Measurements from ENCODE around the gene XRN1. TPM values are rescaled to one million over a fixed set of nuclear protein-coding genes. Genes with fewer than 3 reads are reported as not detected.
A peak's percentile ranks its signal among the peaks of the same experiment; 100 is the strongest.

Gene XRN1, protein sequence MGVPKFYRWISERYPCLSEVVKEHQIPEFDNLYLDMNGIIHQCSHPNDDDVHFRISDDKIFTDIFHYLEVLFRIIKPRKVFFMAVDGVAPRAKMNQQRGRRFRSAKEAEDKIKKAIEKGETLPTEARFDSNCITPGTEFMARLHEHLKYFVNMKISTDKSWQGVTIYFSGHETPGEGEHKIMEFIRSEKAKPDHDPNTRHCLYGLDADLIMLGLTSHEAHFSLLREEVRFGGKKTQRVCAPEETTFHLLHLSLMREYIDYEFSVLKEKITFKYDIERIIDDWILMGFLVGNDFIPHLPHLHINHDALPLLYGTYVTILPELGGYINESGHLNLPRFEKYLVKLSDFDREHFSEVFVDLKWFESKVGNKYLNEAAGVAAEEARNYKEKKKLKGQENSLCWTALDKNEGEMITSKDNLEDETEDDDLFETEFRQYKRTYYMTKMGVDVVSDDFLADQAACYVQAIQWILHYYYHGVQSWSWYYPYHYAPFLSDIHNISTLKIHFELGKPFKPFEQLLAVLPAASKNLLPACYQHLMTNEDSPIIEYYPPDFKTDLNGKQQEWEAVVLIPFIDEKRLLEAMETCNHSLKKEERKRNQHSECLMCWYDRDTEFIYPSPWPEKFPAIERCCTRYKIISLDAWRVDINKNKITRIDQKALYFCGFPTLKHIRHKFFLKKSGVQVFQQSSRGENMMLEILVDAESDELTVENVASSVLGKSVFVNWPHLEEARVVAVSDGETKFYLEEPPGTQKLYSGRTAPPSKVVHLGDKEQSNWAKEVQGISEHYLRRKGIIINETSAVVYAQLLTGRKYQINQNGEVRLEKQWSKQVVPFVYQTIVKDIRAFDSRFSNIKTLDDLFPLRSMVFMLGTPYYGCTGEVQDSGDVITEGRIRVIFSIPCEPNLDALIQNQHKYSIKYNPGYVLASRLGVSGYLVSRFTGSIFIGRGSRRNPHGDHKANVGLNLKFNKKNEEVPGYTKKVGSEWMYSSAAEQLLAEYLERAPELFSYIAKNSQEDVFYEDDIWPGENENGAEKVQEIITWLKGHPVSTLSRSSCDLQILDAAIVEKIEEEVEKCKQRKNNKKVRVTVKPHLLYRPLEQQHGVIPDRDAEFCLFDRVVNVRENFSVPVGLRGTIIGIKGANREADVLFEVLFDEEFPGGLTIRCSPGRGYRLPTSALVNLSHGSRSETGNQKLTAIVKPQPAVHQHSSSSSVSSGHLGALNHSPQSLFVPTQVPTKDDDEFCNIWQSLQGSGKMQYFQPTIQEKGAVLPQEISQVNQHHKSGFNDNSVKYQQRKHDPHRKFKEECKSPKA (N-terminal part only)
- polyA plus RNA-seq (2011; rRNA removed) (14.3 and 29.0 TPM in 2 replicates), polyA minus RNA-seq (2011; rRNA and poly(A)+ RNA removed) (33.0 and 37.4 TPM in 2 replicates)

DNA sequence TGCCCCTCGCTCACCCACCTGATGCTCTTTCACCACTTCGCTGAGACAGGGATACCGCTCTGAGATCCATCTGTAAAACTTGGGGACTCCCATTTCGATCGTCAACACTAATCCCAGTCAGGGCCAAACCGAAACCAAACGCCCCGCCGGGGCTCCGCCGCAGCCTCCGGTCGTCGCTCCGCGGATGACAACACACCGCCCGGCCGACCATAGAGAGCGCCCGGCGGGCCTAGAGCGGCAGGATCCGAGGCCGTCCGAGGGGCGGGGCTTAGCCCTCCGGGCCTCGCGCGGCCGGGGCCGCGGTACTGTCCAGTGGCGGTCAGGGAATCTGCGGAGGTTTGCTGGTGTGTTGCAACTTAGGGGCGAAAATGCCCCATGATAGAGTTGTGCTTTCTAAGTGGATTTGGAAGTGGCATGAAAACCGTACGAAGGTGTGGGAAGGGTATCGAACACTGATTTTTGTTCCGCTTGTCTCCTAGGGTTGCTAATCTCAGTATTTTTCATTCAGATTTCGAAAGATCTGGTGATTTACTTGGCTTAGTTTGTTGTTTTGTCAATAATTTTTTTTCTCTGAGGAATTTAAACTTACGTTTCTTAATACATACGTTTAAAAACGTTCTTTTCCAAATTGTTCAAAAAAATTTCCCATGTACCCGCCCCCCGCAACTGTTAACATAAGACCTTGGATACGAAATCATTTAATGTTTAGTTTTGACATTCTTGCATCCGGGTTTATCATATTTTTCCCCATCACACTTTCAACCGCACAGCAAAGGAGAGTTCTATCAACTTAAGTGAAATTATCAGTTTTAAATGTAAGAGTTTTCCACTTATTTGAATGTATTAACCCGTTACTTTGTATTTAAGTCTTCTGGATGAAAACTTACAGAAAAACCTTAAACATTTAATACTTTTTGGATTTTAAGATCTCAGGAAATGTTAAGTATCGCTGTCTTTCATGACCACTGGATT is at the start of gene XRN1:
Gene XRN1, minus strand, starts transcription at position 186 of the 972 bp plus-strand sequence. Its CDS starts 93 bp downstream, at position 93.
- ChIA-PET POLR2A (no interaction called here), CTCF (no interaction called here)
- Histone ChIP-seq H3K4me3 (ENCODE audit: low read depth, low read length) (peak within 1 kb of the TSS; percentile 90), H3K36me3 (ENCODE audit: control insufficient read depth, insufficient read depth, low read length) (0 out of 2 replicates have a peak, but pooled peaks cover 1% of the 10 kb centered on the region), H3K27me3 (ENCODE audit: control insufficient read depth, insufficient read depth, low read length) (no peaks in the 10 kb centered on the region)
- peak; percentile 60 for DNase-seq (ENCODE audit: low read depth)
- TF ChIP-seq, protein P1, sequence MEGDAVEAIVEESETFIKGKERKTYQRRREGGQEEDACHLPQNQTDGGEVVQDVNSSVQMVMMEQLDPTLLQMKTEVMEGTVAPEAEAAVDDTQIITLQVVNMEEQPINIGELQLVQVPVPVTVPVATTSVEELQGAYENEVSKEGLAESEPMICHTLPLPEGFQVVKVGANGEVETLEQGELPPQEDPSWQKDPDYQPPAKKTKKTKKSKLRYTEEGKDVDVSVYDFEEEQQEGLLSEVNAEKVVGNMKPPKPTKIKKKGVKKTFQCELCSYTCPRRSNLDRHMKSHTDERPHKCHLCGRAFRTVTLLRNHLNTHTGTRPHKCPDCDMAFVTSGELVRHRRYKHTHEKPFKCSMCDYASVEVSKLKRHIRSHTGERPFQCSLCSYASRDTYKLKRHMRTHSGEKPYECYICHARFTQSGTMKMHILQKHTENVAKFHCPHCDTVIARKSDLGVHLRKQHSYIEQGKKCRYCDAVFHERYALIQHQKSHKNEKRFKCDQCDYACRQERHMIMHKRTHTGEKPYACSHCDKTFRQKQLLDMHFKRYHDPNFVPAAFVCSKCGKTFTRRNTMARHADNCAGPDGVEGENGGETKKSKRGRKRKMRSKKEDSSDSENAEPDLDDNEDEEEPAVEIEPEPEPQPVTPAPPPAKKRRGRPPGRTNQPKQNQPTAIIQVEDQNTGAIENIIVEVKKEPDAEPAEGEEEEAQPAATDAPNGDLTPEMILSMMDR (IDR thresholded peaks at IDR 0.05; ENCODE audit: insufficient read depth, low read depth, low read length) = no peak

DNA sequence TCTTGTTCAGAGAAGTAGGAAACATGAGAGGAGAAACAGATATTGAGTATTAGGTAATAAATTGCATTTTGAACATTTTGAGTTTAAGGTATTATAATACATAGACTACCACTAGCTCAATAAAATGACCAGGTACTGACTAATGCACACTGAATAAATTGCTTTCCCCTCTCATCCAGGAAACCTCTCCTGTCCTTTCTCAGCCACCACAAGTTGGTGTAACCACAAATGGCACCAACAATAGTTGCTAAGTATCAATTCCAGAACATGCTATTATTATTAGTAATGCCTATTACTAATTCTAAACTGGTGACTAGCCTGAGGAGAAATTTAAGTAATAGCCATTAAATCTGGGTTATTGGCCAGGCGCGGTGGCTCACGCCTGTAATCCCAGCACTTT is 47.3 kb upstream of the XRN1 start:
- Histone ChIP-seq H3K36me3 (ENCODE audit: control insufficient read depth, insufficient read depth, low read length) (peaks cover 2% of the 10 kb centered on the region; the same call in 1 of the 2 replicates), H3K27me3 (ENCODE audit: control insufficient read depth, insufficient read depth, low read length) (no peaks in the 10 kb centered on the region), H3K4me3 (ENCODE audit: low read depth, low read length) (no peak overlapping the region)
- CTCF ChIA-PET = no interaction called here
- no peak for DNase-seq (ENCODE audit: low read depth)
- POLR2A ChIA-PET = no interaction called here
- TF ChIP-seq, protein P1 (IDR thresholded peaks at IDR 0.05; ENCODE audit: insufficient read depth, low read depth, low read length) = no peak

DNA sequence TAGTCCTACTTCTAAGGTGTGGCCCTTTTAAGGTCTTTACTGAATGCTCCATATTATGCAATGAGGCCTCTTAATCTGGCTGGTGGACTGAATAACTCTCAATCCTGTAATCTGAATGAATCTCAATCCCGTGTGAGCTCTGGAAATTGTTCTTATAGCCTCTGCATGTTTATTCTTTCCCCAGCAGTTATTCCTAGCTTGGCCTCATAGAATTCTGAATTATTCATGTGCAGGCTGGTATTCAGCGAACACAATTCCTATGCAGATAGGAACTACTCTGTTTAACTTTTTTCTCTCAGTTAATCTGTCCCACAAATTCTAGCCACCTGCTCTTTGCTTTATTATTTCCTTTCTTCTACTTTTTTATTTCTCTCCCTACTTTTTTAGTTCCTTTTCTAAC is 44.3 kb upstream of the XRN1 start:
- TF ChIP-seq, protein P1 (IDR thresholded peaks at IDR 0.05; ENCODE audit: insufficient read depth, low read depth, low read length) = no peak
- Histone ChIP-seq H3K4me3 (ENCODE audit: low read depth, low read length) (no peak overlapping the region), H3K36me3 (ENCODE audit: control insufficient read depth, insufficient read depth, low read length) (peaks cover 2% of the 10 kb centered on the region; the same call in 1 of the 2 replicates), H3K27me3 (ENCODE audit: control insufficient read depth, insufficient read depth, low read length) (no peaks in the 10 kb centered on the region)
- no peak for DNase-seq (ENCODE audit: low read depth)
- ChIA-PET CTCF (interaction anchor here (1.4 kb wide), 1 partner anchor 13 kb away, joined by 3 read pairs; no protein-coding TSS in a partner anchor), POLR2A (no interaction called here)

DNA sequence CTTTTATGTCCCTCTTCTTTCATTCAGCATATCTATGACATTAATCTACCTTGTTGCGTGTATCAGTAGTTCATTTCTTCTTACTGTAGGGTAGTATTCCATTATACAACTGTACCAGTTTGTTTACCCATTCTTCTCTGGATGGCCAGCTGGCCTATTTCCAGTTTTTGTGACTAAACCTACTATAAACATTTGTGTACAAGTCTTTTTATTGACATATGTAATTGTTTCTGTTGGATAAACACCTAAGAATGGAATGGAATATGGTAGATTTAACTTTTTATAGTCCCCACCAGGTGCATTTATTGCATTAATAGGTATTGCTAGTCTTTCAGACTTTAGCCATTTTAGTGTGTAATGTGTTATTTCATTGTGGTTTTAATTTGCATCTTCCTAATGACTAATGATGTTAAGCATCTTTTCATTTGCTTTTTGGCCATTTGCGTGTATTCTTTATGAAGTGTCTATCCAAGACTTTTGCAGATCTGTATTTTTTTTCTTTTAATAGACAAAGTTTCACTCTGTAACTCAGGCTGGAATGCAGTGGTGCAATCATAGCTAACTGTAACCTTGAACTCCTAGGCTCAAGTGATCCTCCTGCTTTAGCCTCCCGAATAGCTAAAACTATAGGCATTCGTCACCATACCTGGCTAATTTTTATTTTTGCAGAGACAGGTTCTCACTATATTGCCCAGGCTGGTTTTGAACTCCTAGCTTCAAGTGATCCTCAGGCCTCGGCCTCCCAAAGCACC is 41.9 kb upstream of the XRN1 start:
- Histone ChIP-seq H3K27me3 (ENCODE audit: control insufficient read depth, insufficient read depth, low read length) (no peaks in the 10 kb centered on the region), H3K36me3 (ENCODE audit: control insufficient read depth, insufficient read depth, low read length) (no peaks in the 10 kb centered on the region; the same call in 1 of the 2 replicates), H3K4me3 (ENCODE audit: low read depth, low read length) (no peak overlapping the region)
- CTCF ChIA-PET = no interaction called here
- POLR2A ChIA-PET = no interaction called here
- no peak for DNase-seq (ENCODE audit: low read depth)
- TF ChIP-seq, protein P1 (IDR thresholded peaks at IDR 0.05; ENCODE audit: insufficient read depth, low read depth, low read length) = no peak
